ENCODE results near the gene HAPLN1.
A peak's percentile ranks its signal among the peaks of the same experiment; 100 is the strongest.

HAPLN1 gene

DNA sequence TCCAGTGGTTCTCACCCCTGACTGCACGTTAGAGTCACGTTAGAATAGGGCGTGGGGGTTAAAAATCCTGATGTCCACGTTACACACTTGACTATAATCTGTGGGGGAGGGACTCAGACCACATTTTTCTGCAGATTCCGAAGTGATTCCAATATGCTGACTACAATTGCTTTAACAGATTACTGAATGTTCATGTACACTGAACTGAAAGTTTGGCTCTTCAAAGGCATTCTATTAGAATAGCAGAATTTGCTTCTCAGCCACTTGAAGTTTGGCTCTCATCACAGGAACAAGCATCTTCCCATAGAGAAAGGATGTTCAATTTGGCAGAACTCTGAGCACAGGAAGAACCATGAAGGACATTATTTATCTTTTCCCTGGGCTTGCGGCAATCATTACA, 84.5 kb downstream of the HAPLN1 start:
- no peak for DNase-seq

DNA sequence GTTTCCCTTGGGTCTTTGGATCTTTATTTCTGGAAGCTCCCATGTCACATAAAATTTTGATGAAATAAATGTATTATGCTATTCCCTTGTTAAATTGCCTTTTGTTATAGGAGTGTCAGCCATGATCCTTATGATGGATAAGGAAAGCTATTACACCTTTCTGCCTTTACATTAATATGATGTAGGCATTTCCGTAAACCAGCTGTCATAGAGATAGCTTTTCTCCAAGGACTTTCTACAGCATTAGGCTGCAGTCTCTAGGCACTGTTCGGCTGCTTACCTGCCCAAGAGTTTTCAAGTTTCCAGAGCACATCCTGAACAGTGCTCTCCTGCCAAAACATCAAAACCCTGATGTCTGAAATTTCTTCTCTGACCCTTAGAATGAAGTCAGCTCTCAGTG, 87.4 kb downstream of the HAPLN1 start:
- DNase-seq, result no peak

- no peak for DNase-seq
Observed at GRCh38 chr5:83632874-83633273, 87.8 kb downstream of the HAPLN1 start.

- DNase-seq, result no peak
Observed at GRCh38 chr5:83628360-83628759, 92.3 kb downstream of the HAPLN1 start.

DNA sequence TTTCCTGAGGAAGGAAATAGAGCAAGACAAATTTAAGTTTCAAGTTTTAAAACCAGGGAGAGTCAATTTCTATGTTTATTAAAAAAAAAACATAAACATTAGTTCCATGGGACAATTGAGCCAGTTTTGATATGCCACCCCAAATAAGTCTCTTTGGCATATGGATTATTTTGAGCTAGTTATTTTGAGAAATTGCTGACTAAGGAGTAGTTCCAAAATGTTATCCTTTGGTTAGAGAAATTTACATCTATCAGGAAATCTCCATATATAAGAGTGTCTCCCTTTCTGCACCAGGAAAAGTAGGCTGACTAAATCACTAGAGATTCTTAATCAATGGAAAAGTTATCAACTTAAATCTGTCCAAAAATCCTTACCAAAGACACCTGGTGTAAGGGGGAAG, 105.8 kb downstream of the HAPLN1 start:
- no peak for DNase-seq

- peak; percentile 15 for DNase-seq
Observed at GRCh38 chr5:83608122-83608521, 112.5 kb downstream of the HAPLN1 start.

DNA sequence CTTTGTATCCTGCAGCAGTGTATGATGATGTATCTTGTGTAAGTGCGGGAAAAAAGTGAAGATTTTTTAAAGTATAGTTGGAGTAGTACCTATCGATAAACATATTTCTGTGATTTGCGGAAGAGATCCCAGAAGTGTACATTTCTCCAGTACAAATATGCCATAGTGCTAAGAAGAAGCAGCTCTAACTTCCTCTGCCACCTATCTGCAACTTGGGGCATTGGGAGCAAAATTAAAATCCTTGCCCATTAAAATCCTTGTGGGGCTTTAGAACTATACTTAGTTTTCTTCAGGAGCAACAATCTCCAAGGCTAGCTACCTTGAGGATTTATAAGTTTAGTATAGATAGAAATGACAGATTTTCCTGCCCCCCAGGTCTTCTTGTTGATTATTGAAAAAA, 125.4 kb downstream of the HAPLN1 start:
- no peak for DNase-seq

- no peak for DNase-seq
Observed at GRCh38 chr5:83590966-83591365, 129.7 kb downstream of the HAPLN1 start.

- DNase-seq, result no peak
Observed at GRCh38 chr5:83589786-83590185, 130.9 kb downstream of the HAPLN1 start.
